ENCODE data around the gene ERCC1.
"Not testable (repeated sequence)": the region's sequence is repeated elsewhere in the genome, so short reads cannot be mapped to it uniquely, and the experiment has no call there.

Gene ERCC1

GRCh38 chr19:45419895-45420294 lies 3.8 kb downstream of the ERCC1 start:
- no peaks in the 10 kb centered on the region for H3K9me3 ChIP-seq (ENCODE audit: control insufficient read depth in 1 of 2, low read length in 2 of 2)
- no peak overlapping the region for H3K27ac ChIP-seq (ENCODE audit: low read depth, low read length)
- H3K36me3 ChIP-seq (ENCODE audit: control insufficient read depth in 1 of 2, insufficient read depth in 2 of 2, low read length in 2 of 2), result peaks cover 12 to 21% of the 10 kb centered on the region in 2 donors
- H3K4me3 ChIP-seq (ENCODE audit: low read depth in 1 of 2, low read length in 2 of 2), result no peak overlapping the region
- peaks cover 15 to 26% of the 10 kb centered on the region in 2 donors for H3K4me1 ChIP-seq (ENCODE audit: control insufficient read depth in 1 of 2, insufficient read depth in 2 of 2, low read length in 2 of 2)
- H3K27me3 ChIP-seq (ENCODE audit: control insufficient read depth in 1 of 2, insufficient read depth in 2 of 2, low read length in 2 of 2), result no peaks in the 10 kb centered on the region
- H3K9ac ChIP-seq (ENCODE audit: low read depth in 1 of 2, low read length in 2 of 2), result no peak overlapping the region

DNA sequence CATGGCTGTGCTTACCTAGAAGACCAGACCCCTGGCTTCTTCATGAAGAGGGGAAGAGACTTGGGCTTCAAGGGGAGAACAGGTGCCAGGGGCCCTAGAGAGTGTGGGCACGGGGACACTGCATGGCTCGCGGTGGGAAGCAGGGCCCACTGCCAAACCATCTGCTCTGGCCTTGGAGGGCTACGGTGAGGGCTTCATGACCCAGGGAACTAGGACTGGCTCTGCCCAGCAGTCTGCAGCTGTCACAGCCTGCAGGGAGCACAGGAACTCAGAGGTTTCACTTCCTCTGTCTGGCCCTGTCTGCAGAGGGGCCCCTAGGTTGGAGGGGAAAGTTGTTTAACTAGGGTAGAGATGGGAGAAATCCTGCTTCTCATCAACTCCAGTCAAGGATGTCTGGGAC lies 4.3 kb downstream of the ERCC1 start:
- H3K27ac ChIP-seq (ENCODE audit: low read depth, low read length), result no peak overlapping the region

DNA sequence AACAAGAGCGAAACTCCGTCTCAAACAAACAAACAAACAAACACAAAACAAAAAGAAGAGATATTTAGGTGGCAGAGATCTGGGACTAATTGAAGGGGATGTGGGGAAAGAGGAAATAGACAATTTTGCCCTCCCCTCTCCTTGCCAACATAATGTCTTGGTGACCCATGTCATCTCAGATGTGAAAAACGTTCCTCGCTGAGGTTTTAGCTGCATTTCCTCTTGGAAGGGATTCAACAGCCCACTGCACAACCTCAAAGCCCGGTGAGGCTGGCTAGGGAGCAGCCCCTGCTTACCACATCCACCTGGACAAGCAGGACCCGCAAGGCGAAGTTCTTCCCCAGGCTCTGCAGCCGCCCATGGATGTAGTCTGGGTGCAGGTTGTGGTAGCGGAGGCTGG lies 4.9 kb downstream of the ERCC1 start:
- no peaks in the 10 kb centered on the region for H3K27me3 ChIP-seq (ENCODE audit: control insufficient read depth in 1 of 2, insufficient read depth in 2 of 2, low read length in 2 of 2)
- H3K36me3 ChIP-seq (ENCODE audit: control insufficient read depth in 1 of 2, insufficient read depth in 2 of 2, low read length in 2 of 2), result peaks cover 14 to 32% of the 10 kb centered on the region in 2 donors
- no peak overlapping the region for H3K27ac ChIP-seq (ENCODE audit: low read depth, low read length)
- H3K9me3 ChIP-seq (ENCODE audit: control insufficient read depth in 1 of 2, low read length in 2 of 2), result no peaks in the 10 kb centered on the region
- peaks cover 6 to 16% of the 10 kb centered on the region in 2 donors for H3K4me1 ChIP-seq (ENCODE audit: control insufficient read depth in 1 of 2, insufficient read depth in 2 of 2, low read length in 2 of 2)
- H3K9ac ChIP-seq (ENCODE audit: low read depth in 1 of 2, low read length in 2 of 2), result no peak overlapping the region
- H3K4me3 ChIP-seq (ENCODE audit: low read depth in 1 of 2, low read length in 2 of 2), result no peak overlapping the region

More for the DNA sequence above, 4.3 kb downstream of the ERCC1 start:
- H3K9me3 ChIP-seq (ENCODE audit: control insufficient read depth in 1 of 2, low read length in 2 of 2), result no peaks in the 10 kb centered on the region
- H3K4me3 ChIP-seq (ENCODE audit: low read depth in 1 of 2, low read length in 2 of 2), result no peak overlapping the region
- no peaks in the 10 kb centered on the region for H3K27me3 ChIP-seq (ENCODE audit: control insufficient read depth in 1 of 2, insufficient read depth in 2 of 2, low read length in 2 of 2)
- no peak overlapping the region for H3K9ac ChIP-seq (ENCODE audit: low read depth in 1 of 2, low read length in 2 of 2)
- peaks cover 12 to 22% of the 10 kb centered on the region in 2 donors for H3K4me1 ChIP-seq (ENCODE audit: control insufficient read depth in 1 of 2, insufficient read depth in 2 of 2, low read length in 2 of 2)
- peaks cover 12 to 26% of the 10 kb centered on the region in 2 donors for H3K36me3 ChIP-seq (ENCODE audit: control insufficient read depth in 1 of 2, insufficient read depth in 2 of 2, low read length in 2 of 2)

DNA sequence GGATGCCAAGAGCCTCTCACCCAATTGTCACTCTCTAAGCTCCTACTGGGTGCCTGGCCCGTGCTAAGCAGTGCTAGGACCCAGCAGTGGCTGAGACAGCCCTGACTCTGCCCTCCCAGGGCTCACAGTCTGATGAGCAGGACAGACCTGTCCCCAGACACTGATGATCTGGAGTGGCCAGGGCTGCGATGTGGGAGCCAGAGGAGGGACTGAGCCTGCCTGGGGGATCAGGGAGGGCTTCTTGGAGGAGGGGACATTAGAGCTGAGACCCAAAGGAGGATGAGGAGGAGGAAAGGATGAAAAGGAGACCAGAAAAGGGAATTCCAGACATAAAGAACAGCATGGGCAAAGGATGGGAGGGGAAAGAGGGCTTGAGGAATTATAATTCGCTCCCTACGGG lies 6.6 kb downstream of the ERCC1 start:
- Histone ChIP-seq H3K27ac (ENCODE audit: low read depth, low read length) (no peak overlapping the region), H3K4me3 (ENCODE audit: low read depth in 1 of 2, low read length in 2 of 2) (no peak overlapping the region), H3K9ac (ENCODE audit: low read depth in 1 of 2, low read length in 2 of 2) (no peak overlapping the region), H3K9me3 (ENCODE audit: control insufficient read depth in 1 of 2, low read length in 2 of 2) (no peaks in the 10 kb centered on the region), H3K4me1 (ENCODE audit: control insufficient read depth in 1 of 2, insufficient read depth in 2 of 2, low read length in 2 of 2) (peaks cover 0 to 6% of the 10 kb centered on the region in 2 donors), H3K27me3 (ENCODE audit: control insufficient read depth in 1 of 2, insufficient read depth in 2 of 2, low read length in 2 of 2) (no peaks in the 10 kb centered on the region), H3K36me3 (ENCODE audit: control insufficient read depth in 1 of 2, insufficient read depth in 2 of 2, low read length in 2 of 2) (peaks cover 20 to 42% of the 10 kb centered on the region in 2 donors)

- Histone ChIP-seq H3K4me1 (ENCODE audit: control insufficient read depth in 1 of 2, insufficient read depth in 2 of 2, low read length in 2 of 2) (peaks cover 0 to 6% of the 10 kb centered on the region in 2 donors), H3K9ac (ENCODE audit: low read depth in 1 of 2, low read length in 2 of 2) (no peak overlapping the region), H3K27me3 (ENCODE audit: control insufficient read depth in 1 of 2, insufficient read depth in 2 of 2, low read length in 2 of 2) (no peaks in the 10 kb centered on the region), H3K36me3 (ENCODE audit: control insufficient read depth in 1 of 2, insufficient read depth in 2 of 2, low read length in 2 of 2) (peaks cover 17 to 36% of the 10 kb centered on the region in 2 donors), H3K4me3 (ENCODE audit: low read depth in 1 of 2, low read length in 2 of 2) (no peak overlapping the region), H3K9me3 (ENCODE audit: control insufficient read depth in 1 of 2, low read length in 2 of 2) (no peaks in the 10 kb centered on the region), H3K27ac (ENCODE audit: low read depth, low read length) (no peak overlapping the region)
These were observed 9.2 kb downstream of the ERCC1 start for GRCh38 chr19:45414468-45414867.

GRCh38 chr19:45413497-45413896 lies 10.2 kb downstream of the ERCC1 start:
- Histone ChIP-seq H3K9me3 (ENCODE audit: control insufficient read depth in 1 of 2, low read length in 2 of 2) (no peaks in the 10 kb centered on the region), H3K27ac (ENCODE audit: low read depth, low read length) (no peak overlapping the region), H3K9ac (ENCODE audit: low read depth in 1 of 2, low read length in 2 of 2) (no peak overlapping the region), H3K27me3 (ENCODE audit: control insufficient read depth in 1 of 2, insufficient read depth in 2 of 2, low read length in 2 of 2) (no peaks in the 10 kb centered on the region), H3K4me3 (ENCODE audit: low read depth in 1 of 2, low read length in 2 of 2) (no peak overlapping the region), H3K4me1 (ENCODE audit: control insufficient read depth in 1 of 2, insufficient read depth in 2 of 2, low read length in 2 of 2) (no peaks in the 10 kb centered on the region), H3K36me3 (ENCODE audit: control insufficient read depth in 1 of 2, insufficient read depth in 2 of 2, low read length in 2 of 2) (peaks cover 17 to 33% of the 10 kb centered on the region in 2 donors)

DNA sequence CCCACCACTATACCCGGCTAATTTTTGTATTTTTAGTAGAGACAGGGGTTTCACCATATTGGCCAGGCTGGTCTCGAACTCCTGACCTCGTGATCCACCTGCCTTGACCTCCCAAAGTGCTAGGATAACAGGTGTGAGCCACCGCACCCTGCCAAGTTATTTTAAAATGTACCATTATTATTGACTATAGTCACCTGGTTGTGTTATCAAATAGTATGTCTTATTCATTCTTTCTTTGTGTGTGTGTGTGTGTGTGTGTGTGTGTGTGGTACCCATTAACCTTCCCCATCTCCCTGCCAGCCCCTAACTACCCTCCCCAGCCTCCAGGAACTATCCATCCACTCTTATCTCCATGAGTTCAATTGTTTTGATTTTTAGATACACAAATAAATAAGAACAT lies 13.4 kb downstream of the ERCC1 start:
- not testable (repeated sequence) for H3K9me3 ChIP-seq (ENCODE audit: control insufficient read depth in 1 of 2, low read length in 2 of 2); H3K9ac ChIP-seq (ENCODE audit: low read depth in 1 of 2, low read length in 2 of 2); H3K27me3 ChIP-seq (ENCODE audit: control insufficient read depth in 1 of 2, insufficient read depth in 2 of 2, low read length in 2 of 2); H3K4me3 ChIP-seq (ENCODE audit: low read depth in 1 of 2, low read length in 2 of 2); H3K27ac ChIP-seq (ENCODE audit: low read depth, low read length)
- peaks cover 8 to 22% of the 10 kb centered on the region in 2 donors for H3K36me3 ChIP-seq (ENCODE audit: control insufficient read depth in 1 of 2, insufficient read depth in 2 of 2, low read length in 2 of 2)
- H3K4me1 ChIP-seq (ENCODE audit: control insufficient read depth in 1 of 2, insufficient read depth in 2 of 2, low read length in 2 of 2), result peaks cover 2 to 17% of the 10 kb centered on the region in 2 donors

DNA sequence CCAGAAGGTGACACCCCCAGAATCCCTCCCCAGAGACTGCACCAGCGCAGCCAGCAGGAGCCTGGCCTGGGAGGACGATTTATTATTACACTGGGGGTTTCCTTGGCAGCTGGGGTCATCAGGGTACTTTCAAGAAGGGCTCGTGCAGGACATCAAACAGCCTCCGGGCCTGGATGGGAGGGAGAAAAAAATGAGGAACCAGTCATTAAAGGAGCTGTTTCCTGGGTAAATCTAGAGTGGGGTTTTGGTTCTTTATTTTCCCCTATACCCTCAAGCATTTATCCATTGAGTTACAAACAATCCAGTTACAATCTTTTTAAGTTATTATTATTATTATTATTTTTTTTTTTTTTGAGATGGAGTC lies 14.2 kb downstream of the ERCC1 start:
- Histone ChIP-seq H3K36me3 (ENCODE audit: control insufficient read depth in 1 of 2, insufficient read depth in 2 of 2, low read length in 2 of 2) (peaks cover 8 to 17% of the 10 kb centered on the region in 2 donors), H3K9ac (ENCODE audit: low read depth in 1 of 2, low read length in 2 of 2) (no peak overlapping the region), H3K27ac (ENCODE audit: low read depth, low read length) (no peak overlapping the region), H3K4me1 (ENCODE audit: control insufficient read depth in 1 of 2, insufficient read depth in 2 of 2, low read length in 2 of 2) (peaks cover 9 to 25% of the 10 kb centered on the region in 2 donors), H3K27me3 (ENCODE audit: control insufficient read depth in 1 of 2, insufficient read depth in 2 of 2, low read length in 2 of 2) (peaks cover 0 to 3% of the 10 kb centered on the region in 2 donors), H3K4me3 (ENCODE audit: low read depth in 1 of 2, low read length in 2 of 2) (no peak overlapping the region), H3K9me3 (ENCODE audit: control insufficient read depth in 1 of 2, low read length in 2 of 2) (no peaks in the 10 kb centered on the region)

DNA sequence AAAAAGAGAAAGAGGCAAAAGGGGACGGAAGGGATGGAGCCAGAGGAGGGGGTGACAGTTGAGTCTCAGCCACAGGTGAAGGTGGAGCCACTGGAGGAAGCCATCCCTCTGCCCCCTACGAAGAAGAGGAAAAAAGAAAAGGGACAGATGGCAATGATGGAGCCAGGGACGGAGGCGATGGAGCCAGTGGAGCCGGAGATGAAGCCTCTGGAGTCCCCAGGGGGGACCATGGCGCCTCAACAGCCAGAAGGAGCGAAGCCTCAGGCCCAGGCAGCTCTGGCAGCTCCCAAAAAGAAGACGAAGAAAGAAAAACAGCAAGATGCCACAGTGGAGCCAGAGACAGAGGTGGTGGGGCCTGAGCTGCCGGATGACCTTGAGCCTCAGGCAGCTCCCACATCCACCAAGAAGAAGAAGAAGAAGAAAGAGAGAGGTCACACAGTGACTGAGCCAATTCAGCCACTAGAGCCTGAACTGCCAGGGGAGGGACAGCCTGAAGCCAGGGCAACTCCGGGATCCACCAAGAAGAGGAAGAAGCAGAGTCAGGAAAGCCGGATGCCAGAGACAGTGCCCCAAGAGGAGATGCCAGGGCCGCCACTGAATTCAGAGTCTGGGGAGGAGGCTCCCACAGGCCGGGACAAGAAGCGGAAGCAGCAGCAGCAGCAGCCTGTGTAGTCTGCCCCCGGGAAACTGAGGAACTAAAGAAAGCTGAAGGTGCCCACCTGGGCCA lies 14.7 kb downstream of the ERCC1 start:
- H3K36me3 ChIP-seq (ENCODE audit: control insufficient read depth in 1 of 2, insufficient read depth in 2 of 2, low read length in 2 of 2), result peaks cover 8 to 12% of the 10 kb centered on the region in 2 donors
- no peak overlapping the region for H3K27ac ChIP-seq (ENCODE audit: low read depth, low read length)
- peaks cover 2 to 5% of the 10 kb centered on the region in 2 donors for H3K27me3 ChIP-seq (ENCODE audit: control insufficient read depth in 1 of 2, insufficient read depth in 2 of 2, low read length in 2 of 2)
- H3K9me3 ChIP-seq (ENCODE audit: control insufficient read depth in 1 of 2, low read length in 2 of 2), result no peaks in the 10 kb centered on the region
- no peak overlapping the region for H3K9ac ChIP-seq (ENCODE audit: low read depth in 1 of 2, low read length in 2 of 2)
- H3K4me1 ChIP-seq (ENCODE audit: control insufficient read depth in 1 of 2, insufficient read depth in 2 of 2, low read length in 2 of 2), result peaks cover 12 to 30% of the 10 kb centered on the region in 2 donors
- H3K4me3 ChIP-seq (ENCODE audit: low read depth in 1 of 2, low read length in 2 of 2), result no peak overlapping the region

- Histone ChIP-seq H3K4me1 (ENCODE audit: control insufficient read depth in 1 of 2, insufficient read depth in 2 of 2, low read length in 2 of 2) (peaks cover 20 to 39% of the 10 kb centered on the region in 2 donors), H3K9me3 (ENCODE audit: control insufficient read depth in 1 of 2, low read length in 2 of 2) (no peaks in the 10 kb centered on the region)
These were observed 15.6 kb downstream of the ERCC1 start for GRCh38 chr19:45408121-45408520.

More at GRCh38 chr19:45408121-45408520, 15.6 kb downstream of the ERCC1 start:
- no peak overlapping the region for H3K27ac ChIP-seq (ENCODE audit: low read depth, low read length)
- peaks cover 3 to 5% of the 10 kb centered on the region in 2 donors for H3K27me3 ChIP-seq (ENCODE audit: control insufficient read depth in 1 of 2, insufficient read depth in 2 of 2, low read length in 2 of 2)
- peaks cover 0 to 3% of the 10 kb centered on the region in 2 donors for H3K36me3 ChIP-seq (ENCODE audit: control insufficient read depth in 1 of 2, insufficient read depth in 2 of 2, low read length in 2 of 2)
- H3K9ac ChIP-seq (ENCODE audit: low read depth in 1 of 2, low read length in 2 of 2), result no peak overlapping the region
- H3K4me3 ChIP-seq (ENCODE audit: low read depth in 1 of 2, low read length in 2 of 2), result no peak overlapping the region
